HAP-1 (cell line): Measurements from ENCODE around the gene NOSTRIN.

Experiments
- DNase-seq, 2 experiments: peaks; one replicate each; pipeline ENCODE4 v3.0.0-alpha.2; 2016 to 2020; ENCODE audit warnings: low spot score in 2 of 2
- H3K27me3 ChIP-seq: fragments of 250-450 bp; sonication (Bioruptor Pico); 2 replicates; pipeline ENCODE4 v1.5.1; 2020; ENCODE audit warnings: low read depth, mild to moderate bottlenecking, moderate library complexity
- H3K36me3 ChIP-seq: fragments of 250-450 bp; sonication (Bioruptor Pico); replicated peaks from 2 replicates; pipeline ENCODE4 v1.5.1; 2020; ENCODE audit warnings: mild to moderate bottlenecking
- H3K4me1 ChIP-seq: fragments of 250-450 bp; sonication (Bioruptor Pico); 2 replicates; pipeline ENCODE4 v1.5.1; 2020; ENCODE audit warnings: mild to moderate bottlenecking
- H3K4me3 ChIP-seq: fragments of 250-450 bp; sonication (Bioruptor Pico); 2 replicates; pipeline ENCODE4 v1.5.1; 2020; ENCODE audit warnings: mild to moderate bottlenecking, moderate library complexity
- H3K9me3 ChIP-seq: fragments of 250-450 bp; sonication (Bioruptor Pico); 2 replicates; pipeline ENCODE4 v1.5.1; 2020; ENCODE audit warnings: mild to moderate bottlenecking, moderate library complexity
- in situ Hi-C: fragments of 300-500 bp; cut with MboI; formaldehyde crosslinking; loops from 3 replicates; pipeline ENCODE4 v1.14.3; 2020; ENCODE audit warnings: low sequenced_read_pairs, inconsistent platforms, mixed read lengths

Gene NOSTRIN

DNA sequence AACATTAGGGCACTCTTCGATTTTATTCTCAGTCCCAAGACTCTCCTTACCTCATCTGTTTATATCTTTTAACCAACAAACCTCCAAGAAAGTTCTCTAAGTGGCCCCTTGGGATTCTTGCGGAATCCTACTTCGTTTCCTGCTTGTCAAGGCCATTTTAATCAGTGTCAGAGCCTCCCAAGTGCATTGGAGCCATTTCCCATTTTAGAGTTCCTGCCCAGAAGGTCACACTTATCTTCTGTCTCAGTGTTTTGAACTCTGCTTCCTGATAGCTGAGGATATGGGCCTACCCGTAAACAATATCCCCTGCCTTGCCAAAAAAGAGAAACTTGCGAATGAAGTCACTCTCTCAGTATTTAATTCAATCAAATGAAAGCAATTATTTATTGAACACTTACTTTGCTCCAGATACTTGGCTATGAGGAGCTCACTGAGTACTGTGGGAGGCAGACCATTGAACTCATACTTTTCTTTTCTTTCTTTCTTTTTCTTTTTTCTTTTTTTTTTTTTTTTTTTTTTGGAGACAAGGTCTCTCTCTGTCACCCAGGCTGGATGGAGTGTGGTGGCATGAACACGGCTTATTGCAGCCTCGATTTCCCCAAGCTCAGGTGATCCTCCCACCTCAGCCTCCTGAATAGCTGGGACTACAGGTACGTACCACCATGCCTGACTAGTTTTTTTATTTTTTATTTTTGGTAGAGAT lies 5.7 kb upstream of the NOSTRIN start:
- in situ Hi-C loops: no loop called here
- Histone ChIP-seq H3K4me3 (no peak overlapping the region), H3K9me3 (no peaks in the 10 kb centered on the region), H3K4me1 (no peaks in the 10 kb centered on the region), H3K27me3 (no peaks in the 10 kb centered on the region), H3K36me3 (no peaks in the 10 kb centered on the region)
- DNase-seq: no peak

DNA sequence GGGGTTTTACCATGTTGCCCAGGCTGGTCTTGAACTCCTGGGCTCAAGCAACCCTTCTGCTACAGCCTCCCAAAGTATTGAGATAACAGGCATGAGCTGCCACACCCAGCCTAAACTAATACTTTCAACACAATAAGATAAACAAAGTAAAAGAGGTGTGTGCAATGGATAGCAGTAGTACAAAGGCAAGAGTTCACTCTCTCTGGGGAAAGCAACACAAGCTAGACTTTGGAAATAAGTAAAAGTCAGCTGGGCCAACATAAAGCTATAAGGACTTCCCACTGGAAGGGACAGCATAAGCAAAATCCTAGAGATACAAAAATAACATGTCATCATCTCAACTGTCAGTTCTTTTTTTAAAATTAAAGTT lies 5.2 kb upstream of the NOSTRIN start:
- no peaks in the 10 kb centered on the region for H3K36me3 ChIP-seq
- H3K4me1 ChIP-seq: no peaks in the 10 kb centered on the region
- no peaks in the 10 kb centered on the region for H3K9me3 ChIP-seq
- no peak for DNase-seq
- no peak overlapping the region for H3K4me3 ChIP-seq
- no peaks in the 10 kb centered on the region for H3K27me3 ChIP-seq
- in situ Hi-C loops: no loop called here

DNA sequence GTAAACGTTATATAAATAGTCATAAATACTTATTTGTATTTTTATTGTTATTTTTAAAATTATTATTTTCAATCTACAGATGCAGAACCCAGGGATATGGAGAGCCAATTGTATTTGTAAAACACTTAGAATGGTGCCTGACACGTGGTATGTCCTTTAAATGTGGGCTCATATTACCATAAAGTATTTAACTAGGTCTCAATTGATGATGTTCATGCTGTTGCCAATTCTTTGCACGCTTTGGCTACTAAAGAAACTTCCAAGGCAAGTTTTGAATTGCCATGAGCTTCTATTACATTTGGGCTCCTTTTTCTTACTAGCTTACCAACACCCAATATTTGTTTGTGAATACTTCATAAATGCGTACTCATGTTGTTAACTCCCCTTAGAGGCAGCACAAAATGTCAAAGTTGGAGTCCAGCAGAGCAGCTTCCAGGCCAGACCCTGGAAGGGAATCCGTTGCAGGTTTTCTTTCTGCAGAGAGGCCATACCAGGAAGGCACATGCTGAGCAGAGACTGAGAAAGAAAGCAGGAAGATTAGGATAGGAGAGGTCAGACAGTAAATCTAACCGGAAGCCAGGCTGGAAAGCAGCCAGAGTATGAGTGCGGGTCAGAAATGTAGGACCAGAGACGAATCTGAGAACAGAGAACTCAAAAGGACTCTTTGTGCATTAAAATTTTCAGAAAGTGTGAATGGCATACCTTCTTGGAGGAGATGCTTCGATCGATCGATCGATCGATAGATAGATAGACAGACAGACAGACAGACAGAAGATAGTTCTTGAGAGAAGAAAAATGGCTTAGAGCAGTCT lies 4.2 kb upstream of the NOSTRIN start:
- no peak overlapping the region for H3K4me3 ChIP-seq
- in situ Hi-C loops: no loop called here
- no peaks in the 10 kb centered on the region for H3K27me3 ChIP-seq
- no peaks in the 10 kb centered on the region for H3K36me3 ChIP-seq
- DNase-seq: no peak
- no peaks in the 10 kb centered on the region for H3K9me3 ChIP-seq
- H3K4me1 ChIP-seq: no peaks in the 10 kb centered on the region

DNA sequence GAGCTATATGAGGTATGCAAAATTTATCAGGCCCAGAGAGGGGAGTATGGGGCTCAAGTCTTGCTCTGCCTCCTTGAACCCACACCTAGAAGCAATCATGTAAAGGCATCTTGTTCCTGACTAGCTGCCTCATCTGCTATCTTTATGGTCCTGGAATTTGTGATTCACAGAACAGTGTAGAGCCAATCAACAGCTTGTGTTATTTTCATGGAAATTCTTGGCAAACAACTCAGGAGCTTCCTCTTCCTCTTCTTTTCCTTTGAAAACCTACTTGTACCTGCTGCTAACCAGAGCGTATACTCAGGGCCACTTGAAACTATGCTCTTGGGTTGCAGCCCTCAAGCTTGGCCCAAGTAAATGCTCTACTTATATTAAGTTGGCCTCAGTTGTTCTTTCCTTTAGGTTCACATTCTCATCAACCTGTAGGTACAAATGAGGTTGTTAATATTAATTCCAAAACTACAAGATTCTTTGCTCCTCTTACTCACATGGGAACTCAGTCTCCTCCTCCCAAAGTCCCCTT lies 3.5 kb upstream of the NOSTRIN start:
- Histone ChIP-seq H3K4me3 (no peak overlapping the region), H3K36me3 (no peaks in the 10 kb centered on the region), H3K9me3 (no peaks in the 10 kb centered on the region), H3K4me1 (no peaks in the 10 kb centered on the region), H3K27me3 (no peaks in the 10 kb centered on the region)
- DNase-seq: no peak
- in situ Hi-C loops: no loop called here

DNA sequence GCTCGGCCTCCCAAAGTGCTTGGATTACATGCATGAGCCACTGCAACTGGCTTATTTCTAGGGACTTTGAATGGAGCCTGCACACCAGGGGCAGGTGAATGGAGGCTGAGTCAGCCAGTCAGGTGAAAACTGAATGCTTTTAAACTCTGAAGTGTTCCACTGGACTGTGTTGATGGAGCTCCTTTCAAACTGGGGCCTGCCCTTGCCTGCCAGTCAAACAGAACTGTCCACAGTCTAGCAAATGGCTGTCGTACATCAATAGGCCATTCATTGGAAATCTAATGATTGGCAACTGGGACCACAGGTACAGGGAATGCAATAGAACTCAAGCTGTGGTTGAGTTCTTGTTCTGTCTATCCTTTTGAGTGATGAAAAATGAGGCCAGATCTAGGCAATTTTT lies 966 bp upstream of the NOSTRIN start:
- H3K4me1 ChIP-seq: no peaks in the 10 kb centered on the region
- in situ Hi-C loops: no loop called here
- no peak overlapping the region for H3K4me3 ChIP-seq
- H3K36me3 ChIP-seq: no peaks in the 10 kb centered on the region
- DNase-seq: no peak
- no peaks in the 10 kb centered on the region for H3K27me3 ChIP-seq
- no peaks in the 10 kb centered on the region for H3K9me3 ChIP-seq

DNA sequence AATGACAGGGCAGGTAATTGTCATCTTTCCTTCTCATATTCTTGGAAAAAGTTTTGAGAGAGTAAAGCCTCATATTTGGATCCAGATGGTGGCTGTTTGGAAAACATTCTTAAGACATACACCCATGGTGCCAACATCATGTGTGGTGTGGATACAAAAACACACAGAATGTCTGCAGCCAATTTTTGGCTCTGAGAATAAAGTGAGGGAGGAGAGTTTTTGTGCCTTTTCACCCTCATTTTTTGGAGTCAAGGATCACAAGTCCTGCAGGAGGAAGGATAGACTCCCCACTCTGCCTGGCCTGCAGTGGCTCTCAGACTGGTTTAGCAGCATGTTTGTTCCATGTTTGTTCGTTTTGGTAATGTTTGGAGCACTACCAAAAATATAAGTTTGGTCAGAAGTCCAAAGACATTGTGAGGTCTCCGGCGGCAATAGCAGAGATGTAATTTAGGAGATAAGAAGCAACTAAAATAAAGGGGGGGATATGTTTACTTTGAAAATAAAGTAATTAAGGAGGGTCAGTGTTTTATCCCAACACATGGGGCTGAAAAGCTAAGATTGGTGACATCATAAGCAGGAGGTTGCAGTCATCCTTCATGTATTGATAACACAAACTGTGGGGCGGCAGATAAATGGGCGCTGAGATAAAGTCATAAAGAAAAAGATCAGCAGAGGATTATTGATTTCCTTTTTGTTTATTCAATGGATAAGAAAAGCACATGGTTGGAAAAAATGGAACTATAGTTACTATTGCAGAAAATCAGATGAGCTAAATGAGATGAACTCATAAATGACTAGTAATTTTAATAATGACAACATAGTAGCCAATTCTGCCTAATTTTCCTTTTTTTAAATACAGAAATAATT lies 655 bp downstream of the NOSTRIN start:
- no peaks in the 10 kb centered on the region for H3K36me3 ChIP-seq
- no peak overlapping the region for H3K4me3 ChIP-seq
- no peaks in the 10 kb centered on the region for H3K27me3 ChIP-seq
- no peaks in the 10 kb centered on the region for H3K9me3 ChIP-seq
- H3K4me1 ChIP-seq: no peaks in the 10 kb centered on the region
- in situ Hi-C loops: no loop called here
- DNase-seq: no peak

DNA sequence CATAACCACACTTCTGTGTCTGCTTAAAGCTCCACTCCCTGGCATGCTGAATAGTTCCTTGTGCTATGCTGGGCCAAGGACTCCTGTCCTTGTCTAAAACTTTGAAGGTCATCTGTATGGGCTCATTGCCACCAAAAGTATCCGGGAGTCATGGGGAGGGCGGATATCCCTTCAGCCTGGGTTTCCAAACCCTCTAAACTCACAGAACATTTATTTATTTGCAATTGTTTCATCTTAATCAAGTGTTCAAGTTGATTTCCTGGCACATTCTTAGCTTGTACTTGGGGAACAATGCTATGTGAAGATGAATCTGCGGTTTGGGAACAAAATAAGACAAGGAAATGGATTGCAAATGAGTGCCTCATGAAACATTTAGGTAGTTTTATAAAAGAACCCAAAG lies 1.8 kb downstream of the NOSTRIN start:
- no peaks in the 10 kb centered on the region for H3K36me3 ChIP-seq
- H3K4me1 ChIP-seq: no peaks in the 10 kb centered on the region
- DNase-seq: no peak
- no peaks in the 10 kb centered on the region for H3K27me3 ChIP-seq
- in situ Hi-C loops: no loop called here
- H3K9me3 ChIP-seq: no peaks in the 10 kb centered on the region
- no peak overlapping the region for H3K4me3 ChIP-seq

DNA sequence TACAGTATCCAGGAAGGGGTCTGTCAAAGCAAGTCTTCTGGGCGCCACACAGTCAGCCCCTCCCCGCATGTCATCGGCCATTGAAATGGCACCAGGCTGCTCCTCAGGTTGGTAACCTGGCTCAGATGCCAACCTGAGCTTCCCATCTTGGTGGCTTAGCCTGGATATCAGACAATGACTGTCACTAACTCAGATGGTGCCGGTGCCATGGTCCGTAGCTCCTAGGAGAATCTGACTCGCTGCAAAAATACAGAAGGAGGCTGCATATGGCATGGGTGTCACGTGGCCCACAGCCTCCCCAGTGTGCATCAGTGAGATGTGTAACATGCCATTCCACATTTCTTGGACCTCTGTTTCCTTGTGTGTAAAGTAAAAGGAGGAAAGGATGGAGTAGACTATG lies 3.2 kb downstream of the NOSTRIN start:
- in situ Hi-C loops: no loop called here

DNA sequence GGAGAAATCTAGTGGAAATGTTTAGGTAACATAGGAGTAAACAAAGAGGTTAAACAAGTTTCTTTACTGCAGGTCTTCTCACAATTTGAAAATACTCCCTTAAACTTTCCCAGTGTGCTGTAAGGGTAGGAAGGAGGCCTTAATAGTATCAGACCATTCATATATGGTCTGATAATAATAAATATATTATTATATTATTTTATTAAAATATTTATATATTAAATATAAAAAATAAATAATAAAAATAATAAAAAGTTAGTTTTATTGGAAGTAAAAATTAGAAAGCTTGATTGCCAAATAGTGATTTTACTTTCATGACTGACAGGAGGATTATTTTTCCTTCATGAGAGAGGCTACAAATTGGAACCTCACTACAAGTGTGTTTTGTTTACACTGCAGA lies 7.1 kb downstream of the NOSTRIN start:
- H3K4me3 ChIP-seq: no peak overlapping the region
- H3K27me3 ChIP-seq: no peaks in the 10 kb centered on the region
- H3K4me1 ChIP-seq: no peaks in the 10 kb centered on the region
- DNase-seq: no peak
- no peaks in the 10 kb centered on the region for H3K9me3 ChIP-seq
- H3K36me3 ChIP-seq: no peaks in the 10 kb centered on the region
- in situ Hi-C loops: no loop called here

More for the DNA sequence above, 3.2 kb downstream of the NOSTRIN start:
- no peak for DNase-seq
- no peaks in the 10 kb centered on the region for H3K36me3 ChIP-seq
- no peak overlapping the region for H3K4me3 ChIP-seq
- no peaks in the 10 kb centered on the region for H3K27me3 ChIP-seq
- H3K9me3 ChIP-seq: no peaks in the 10 kb centered on the region
- no peaks in the 10 kb centered on the region for H3K4me1 ChIP-seq

DNA sequence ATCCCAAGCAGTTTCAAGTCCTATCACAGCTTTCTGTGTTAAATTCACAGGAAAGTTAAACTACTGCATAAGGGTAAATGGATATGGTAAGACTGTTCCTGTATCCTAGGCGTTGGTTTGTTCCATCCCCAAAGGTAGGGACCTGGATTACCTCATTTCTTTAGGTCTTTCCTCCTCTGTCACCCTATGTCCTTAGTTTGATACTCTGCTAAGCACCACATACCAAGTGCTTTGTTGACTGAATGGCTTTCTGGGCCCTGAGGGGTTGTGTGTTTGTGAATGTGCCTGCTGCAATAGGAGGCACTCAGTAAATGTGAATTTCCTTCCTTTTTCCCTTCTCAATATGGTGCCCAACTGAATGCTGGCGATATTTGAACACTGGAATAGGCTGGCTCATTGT lies 7.8 kb downstream of the NOSTRIN start:
- in situ Hi-C loops: no loop called here
- Histone ChIP-seq H3K36me3 (no peaks in the 10 kb centered on the region), H3K27me3 (no peaks in the 10 kb centered on the region), H3K9me3 (no peaks in the 10 kb centered on the region), H3K4me3 (no peak overlapping the region), H3K4me1 (no peaks in the 10 kb centered on the region)
- DNase-seq: no peak

DNA sequence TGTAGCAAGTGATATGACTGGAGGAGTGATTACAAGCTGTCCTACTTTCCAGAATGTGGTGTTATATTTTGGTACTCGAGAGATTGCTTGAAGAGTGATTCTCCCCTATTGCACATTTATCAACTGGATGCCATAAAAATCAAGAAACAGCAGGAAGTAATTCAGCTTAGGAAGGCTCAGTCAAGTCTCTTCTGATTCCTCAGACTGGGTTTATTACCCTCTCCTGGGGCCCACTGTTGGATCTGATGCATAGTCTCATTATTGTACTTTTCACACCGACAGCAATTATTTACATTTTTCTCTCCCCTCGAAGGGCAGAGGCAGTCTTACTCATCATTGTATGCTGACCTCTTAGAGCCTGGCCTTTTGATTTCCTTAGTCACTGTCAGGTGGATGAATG lies 9.3 kb downstream of the NOSTRIN start:
- no peaks in the 10 kb centered on the region for H3K36me3 ChIP-seq
- in situ Hi-C loops: no loop called here

DNA sequence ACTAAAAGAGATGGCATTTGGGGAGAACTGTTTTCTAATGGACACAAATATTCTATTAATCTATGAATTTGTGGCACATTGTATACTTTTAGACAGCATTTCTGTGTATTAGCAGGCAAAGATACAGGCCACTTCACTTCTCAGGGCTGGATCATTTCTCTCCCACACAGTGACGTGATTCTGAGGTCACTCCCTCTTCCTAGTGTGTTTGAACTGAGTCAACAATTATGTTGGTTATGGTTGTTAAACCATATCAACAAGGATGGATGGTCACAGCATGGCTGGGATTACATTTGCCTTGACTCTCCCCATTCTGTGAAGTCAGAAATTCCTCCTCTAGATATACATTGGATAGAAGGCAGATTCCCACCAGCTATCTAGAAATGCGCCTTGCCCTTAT lies 11.6 kb downstream of the NOSTRIN start:
- H3K36me3 ChIP-seq: no peaks in the 10 kb centered on the region
- H3K9me3 ChIP-seq: no peaks in the 10 kb centered on the region
- in situ Hi-C loops: no loop called here
- no peak for DNase-seq
- H3K4me1 ChIP-seq: no peaks in the 10 kb centered on the region
- no peak overlapping the region for H3K4me3 ChIP-seq
- H3K27me3 ChIP-seq: no peaks in the 10 kb centered on the region

More for the DNA sequence above, 9.3 kb downstream of the NOSTRIN start:
- no peaks in the 10 kb centered on the region for H3K4me1 ChIP-seq
- no peak overlapping the region for H3K4me3 ChIP-seq
- DNase-seq: no peak
- no peaks in the 10 kb centered on the region for H3K27me3 ChIP-seq
- no peaks in the 10 kb centered on the region for H3K9me3 ChIP-seq

DNA sequence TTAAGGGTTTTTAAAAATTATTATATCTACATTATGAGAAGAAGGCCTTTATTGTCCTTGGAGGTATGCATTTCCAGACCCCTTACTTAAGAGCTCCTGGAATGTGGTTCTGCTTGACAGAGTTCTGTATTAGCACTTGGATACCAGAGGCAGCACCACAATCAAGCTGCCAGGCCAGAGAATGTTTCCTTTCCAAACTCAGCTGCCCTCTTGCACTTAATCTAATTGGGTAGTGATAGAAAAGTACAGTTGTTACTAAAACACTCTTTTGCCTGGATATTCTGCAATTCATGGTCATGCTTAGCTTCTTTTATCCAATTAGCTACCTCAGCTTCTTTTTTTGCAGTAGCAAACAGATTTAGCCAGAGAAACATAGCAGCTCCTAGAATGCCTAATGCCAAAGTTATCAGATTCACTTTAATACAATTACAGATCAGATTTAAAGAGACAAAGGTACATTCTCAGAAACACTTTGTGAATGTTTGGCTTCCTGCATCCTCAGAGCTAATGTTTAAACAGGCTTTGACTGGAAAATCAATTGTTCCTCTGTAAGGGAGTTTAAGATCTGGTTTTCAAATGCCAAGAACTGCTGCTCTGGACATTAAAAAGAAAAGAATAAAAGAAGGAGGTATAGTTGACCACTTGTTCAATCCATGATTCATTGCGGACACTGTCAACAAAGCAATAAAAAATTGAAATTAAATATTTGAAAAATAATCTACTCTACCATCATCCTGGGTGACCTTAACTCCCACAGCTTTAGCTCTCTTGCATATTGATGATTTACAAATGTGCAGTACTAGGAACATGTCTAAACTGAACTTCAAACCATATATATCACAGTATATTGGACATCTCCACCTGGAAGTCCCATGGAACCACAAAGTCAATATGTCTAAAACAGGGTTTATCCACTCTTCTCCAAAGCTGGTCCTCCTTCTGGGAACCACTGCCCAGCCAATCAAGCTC lies 12.8 kb downstream of the NOSTRIN start:
- Histone ChIP-seq H3K27me3 (no peaks in the 10 kb centered on the region), H3K4me3 (no peak overlapping the region), H3K36me3 (no peaks in the 10 kb centered on the region), H3K4me1 (no peaks in the 10 kb centered on the region), H3K9me3 (no peaks in the 10 kb centered on the region)
- DNase-seq: no peak
- in situ Hi-C loops: no loop called here
